ENCODE measurements around the gene CPEB4. TPM values are rescaled to one million over a fixed set of nuclear protein-coding genes. Genes with fewer than 3 reads are reported as not detected.

The CPEB4 gene
- total RNA-seq, 1 donor from 2014 or later, result 31.9 TPM

DNA sequence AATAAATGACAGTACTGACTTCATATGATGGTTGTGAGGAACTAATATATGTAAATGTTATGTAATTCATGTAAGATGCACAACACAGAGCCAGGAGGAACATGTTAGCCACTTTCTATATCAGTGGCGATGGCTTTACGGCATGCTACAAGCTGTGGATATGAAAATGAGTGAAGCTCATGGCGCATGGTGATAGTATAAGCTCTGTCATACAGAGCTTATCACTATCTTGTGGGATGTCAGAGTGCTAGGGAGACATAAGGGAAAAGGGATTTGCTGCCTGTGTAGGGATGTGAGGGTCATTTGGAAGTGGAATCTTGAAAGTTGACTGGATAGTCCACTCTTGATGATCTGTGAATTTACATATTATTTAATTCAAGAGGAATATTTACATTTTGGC, 13.6 kb downstream of the CPEB4 start:
- no peak overlapping the region for H3K4me3 ChIP-seq
- TF ChIP-seq POLR2A (IDR thresholded peaks at IDR 0.05) (no peak), CTCF (IDR thresholded peaks at IDR 0.05) (no peak), POLR2AphosphoS5 (IDR thresholded peaks at IDR 0.05; ENCODE audit: insufficient read depth in 1 of 2, low read depth in 1 of 2) (no peak)
- H3K27me3 ChIP-seq, result no peaks in the 10 kb centered on the region
- peaks cover 29% of the 10 kb centered on the region for H3K4me1 ChIP-seq
- H3K27ac ChIP-seq, result no peak overlapping the region
- no peaks in the 10 kb centered on the region for H3K9me3 ChIP-seq
- H3K36me3 ChIP-seq, result no peaks in the 10 kb centered on the region
- intact Hi-C loops (cut with DNase I), result no loop called here
- DNase-seq (ENCODE audit: extremely low spot score in 2 of 2), result no peak

DNA sequence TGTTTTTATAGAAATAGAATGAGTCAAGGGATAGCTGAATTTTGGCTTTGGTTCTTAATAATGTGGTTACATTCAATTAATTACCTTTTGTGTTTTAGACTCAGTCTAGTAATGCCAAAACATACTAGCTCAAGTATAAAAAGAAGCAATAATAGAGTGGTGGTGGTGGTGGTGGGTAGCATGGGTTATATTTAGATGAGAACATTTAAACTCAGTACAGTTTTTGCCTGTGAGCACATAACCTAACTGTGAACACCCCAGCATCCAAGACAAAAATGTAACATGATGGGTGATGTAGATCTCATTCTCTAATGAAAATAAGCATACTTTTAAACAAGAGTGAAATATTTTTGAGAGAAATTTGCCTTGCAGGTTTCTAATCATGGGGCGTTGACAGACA, 14.2 kb downstream of the CPEB4 start:
- Histone ChIP-seq H3K4me1 (peaks cover 35% of the 10 kb centered on the region), H3K27ac (no peak overlapping the region)

GRCh38 chr5:173902743-173903142, 14.6 kb downstream of the CPEB4 start:
- Histone ChIP-seq H3K4me3 (no peak overlapping the region), H3K9me3 (no peaks in the 10 kb centered on the region), H3K36me3 (no peaks in the 10 kb centered on the region), H3K27ac (no peak overlapping the region), H3K27me3 (no peaks in the 10 kb centered on the region), H3K4me1 (peaks cover 38% of the 10 kb centered on the region)
- no peak for DNase-seq (ENCODE audit: extremely low spot score in 2 of 2)
- intact Hi-C loops (cut with DNase I), result no loop called here
- TF ChIP-seq POLR2A (IDR thresholded peaks at IDR 0.05) (no peak), POLR2AphosphoS5 (IDR thresholded peaks at IDR 0.05; ENCODE audit: insufficient read depth in 1 of 2, low read depth in 1 of 2) (no peak), CTCF (IDR thresholded peaks at IDR 0.05) (no peak)

More for the DNA sequence above, 14.2 kb downstream of the CPEB4 start:
- Histone ChIP-seq H3K4me3 (no peak overlapping the region), H3K27me3 (no peaks in the 10 kb centered on the region), H3K36me3 (no peaks in the 10 kb centered on the region), H3K9me3 (no peaks in the 10 kb centered on the region)
- TF ChIP-seq CTCF (IDR thresholded peaks at IDR 0.05), result no peak
- TF ChIP-seq POLR2A (IDR thresholded peaks at IDR 0.05), result no peak
- TF ChIP-seq POLR2AphosphoS5 (IDR thresholded peaks at IDR 0.05; ENCODE audit: insufficient read depth in 1 of 2, low read depth in 1 of 2), result no peak
- DNase-seq (ENCODE audit: extremely low spot score in 2 of 2), result no peak
- intact Hi-C loops (cut with DNase I), result no loop called here

GRCh38 chr5:173903396-173904140, 15.4 kb downstream of the CPEB4 start:
- no peak for DNase-seq (ENCODE audit: extremely low spot score in 2 of 2)
- Histone ChIP-seq H3K4me3 (no peak overlapping the region), H3K27ac (no peak overlapping the region), H3K27me3 (no peaks in the 10 kb centered on the region), H3K4me1 (peaks cover 44% of the 10 kb centered on the region), H3K36me3 (no peaks in the 10 kb centered on the region), H3K9me3 (no peaks in the 10 kb centered on the region)
- TF ChIP-seq POLR2AphosphoS5 (IDR thresholded peaks at IDR 0.05; ENCODE audit: insufficient read depth in 1 of 2, low read depth in 1 of 2) (no peak), POLR2A (IDR thresholded peaks at IDR 0.05) (no peak), CTCF (IDR thresholded peaks at IDR 0.05) (no peak)
- intact Hi-C loops (cut with DNase I), result no loop called here

GRCh38 chr5:173904151-173904550, 16.0 kb downstream of the CPEB4 start:
- Histone ChIP-seq H3K4me1 (peaks cover 44% of the 10 kb centered on the region), H3K36me3 (no peaks in the 10 kb centered on the region), H3K9me3 (no peaks in the 10 kb centered on the region), H3K4me3 (no peak overlapping the region), H3K27ac (no peak overlapping the region), H3K27me3 (no peaks in the 10 kb centered on the region)
- TF ChIP-seq POLR2AphosphoS5 (IDR thresholded peaks at IDR 0.05; ENCODE audit: insufficient read depth in 1 of 2, low read depth in 1 of 2), result no peak
- DNase-seq (ENCODE audit: extremely low spot score in 2 of 2), result no peak
- intact Hi-C loops (cut with DNase I), result no loop called here

All from vagina (tissue), 2 donors.